ENCODE data around the gene PER2.

The PER2 gene

GRCh38 chr2:238291550-238292281 is 3.3 kb upstream of the PER2 start:
- no peak for DNase-seq (ENCODE audit: low read depth)
- no peak overlapping the region for H3K4me3 ChIP-seq (ENCODE audit: control insufficient read depth, low read depth, low read length)
- no peak for TF ChIP-seq CTCF (conservative IDR thresholded peaks at IDR 0.05; ENCODE audit: control insufficient read depth, insufficient read depth, low read depth, low read length)

- no peak for DNase-seq (ENCODE audit: low read depth)
- H3K4me3 ChIP-seq (ENCODE audit: control insufficient read depth, low read depth, low read length) = no peak overlapping the region
- TF ChIP-seq CTCF (conservative IDR thresholded peaks at IDR 0.05; ENCODE audit: control insufficient read depth, insufficient read depth, low read depth, low read length) = no peak
These were observed 2.5 kb upstream of the PER2 start for GRCh38 chr2:238290715-238291549.

- no peak overlapping the region for H3K4me3 ChIP-seq (ENCODE audit: control insufficient read depth, low read depth, low read length)
- no peak for DNase-seq (ENCODE audit: low read depth)
- no peak for TF ChIP-seq CTCF (conservative IDR thresholded peaks at IDR 0.05; ENCODE audit: control insufficient read depth, insufficient read depth, low read depth, low read length)
These were observed 1.7 kb upstream of the PER2 start for GRCh38 chr2:238290091-238290509.

GRCh38 chr2:238289574-238289973 is 1.2 kb upstream of the PER2 start:
- no peak for DNase-seq (ENCODE audit: low read depth)
- peak overlapping the region; percentile 46 for H3K4me3 ChIP-seq (ENCODE audit: control insufficient read depth, low read depth, low read length)
- no peak for TF ChIP-seq CTCF (conservative IDR thresholded peaks at IDR 0.05; ENCODE audit: control insufficient read depth, insufficient read depth, low read depth, low read length)

- DNase-seq (ENCODE audit: low read depth) = peak; percentile 95
- peak overlapping the region; percentile 46 for H3K4me3 ChIP-seq (ENCODE audit: control insufficient read depth, low read depth, low read length)
- no peak for TF ChIP-seq CTCF (conservative IDR thresholded peaks at IDR 0.05; ENCODE audit: control insufficient read depth, insufficient read depth, low read depth, low read length)
These were observed 502 bp upstream of the PER2 start for GRCh38 chr2:238288650-238289573.

All from fibroblast of mammary gland (primary cell).